GM23338 (cell line): ENCODE measurements around the gene MAP3K21. TPM values are rescaled to one million over a fixed set of nuclear protein-coding genes. Genes with fewer than 3 reads are reported as not detected.

ENCODE experiments used
- ATAC-seq: fragments of 200-7000 bp; cut with Tn5 transposase; 3 replicates; pipeline ENCODE4 v1.9.1; 2020
- DNase-seq: peaks from one replicate; pipeline ENCODE4 v3.0.0-alpha.2; 2015; ENCODE audit warnings: low spot score
- H2AFZ ChIP-seq: fragments of 200-600 bp; sonication (generic); 2 replicates; pipeline ENCODE4 v1.8.0; 2016; ENCODE audit warnings: antibody characterized with exemption, mild to moderate bottlenecking, moderate library complexity
- H3F3A ChIP-seq: fragments of 200-600 bp; sonication (generic); replicated peaks from 2 replicates; pipeline ENCODE4 v1.8.0; 2017; ENCODE audit warnings: antibody characterized with exemption, mixed run types, low read depth
- H3K27ac ChIP-seq: fragments of 200-600 bp; sonication (generic); 2 replicates; pipeline ENCODE4 v1.6.1; 2016; ENCODE audit warnings: low read depth
- H3K27me3 ChIP-seq: fragments of 200-600 bp; sonication (generic); 2 replicates; pipeline ENCODE4 v1.8.0; 2016; ENCODE audit warnings: mild to moderate bottlenecking, mixed run types, moderate library complexity; ENCODE audit not compliant: insufficient read depth
- H3K36me3 ChIP-seq: fragments of 200-600 bp; sonication (generic); 2 replicates; pipeline ENCODE4 v1.8.0; 2016; ENCODE audit warnings: mild to moderate bottlenecking; ENCODE audit not compliant: insufficient read depth
- H3K4me1 ChIP-seq: fragments of 200-600 bp; sonication (generic); 2 replicates; pipeline ENCODE4 v1.8.0; 2016; ENCODE audit warnings: mild to moderate bottlenecking, moderate library complexity; ENCODE audit not compliant: insufficient read depth
- H3K4me2 ChIP-seq: fragments of 200-600 bp; sonication (generic); 2 replicates; pipeline ENCODE4 v1.7.1; 2017; ENCODE audit warnings: mixed run types
- H3K4me3 ChIP-seq: fragments of 200-600 bp; sonication (generic); 2 replicates; pipeline ENCODE4 v1.6.1; 2016; ENCODE audit warnings: mixed run types
- H3K79me2 ChIP-seq: fragments of 200-600 bp; sonication (generic); replicated peaks from 2 replicates; pipeline ENCODE4 v1.8.0; 2017; ENCODE audit warnings: mild to moderate bottlenecking; ENCODE audit not compliant: insufficient read depth
- H3K9me2 ChIP-seq: fragments of 200-600 bp; sonication (generic); 2 replicates; pipeline ENCODE4 v1.8.0; 2017; ENCODE audit not compliant: insufficient read depth
- H4K20me1 ChIP-seq: fragments of 200-600 bp; sonication (generic); replicated peaks from 2 replicates; pipeline ENCODE4 v1.8.0; 2017; ENCODE audit warnings: mild to moderate bottlenecking; ENCODE audit not compliant: insufficient read depth
- H3K27ac Mint-ChIP-seq: 2 replicates; pipeline ENCODE4 v1.8.0; 2020; ENCODE audit warnings: inconsistent platforms, mild to moderate bottlenecking, moderate library complexity, mixed read lengths
- H3K27me3 Mint-ChIP-seq: 3 replicates; pipeline ENCODE4 v1.8.0; 2022; ENCODE audit warnings: low read depth, mild to moderate bottlenecking, moderate library complexity, mixed read lengths, inconsistent platforms; ENCODE audit not compliant: insufficient read depth, poor library complexity
- H3K36me3 Mint-ChIP-seq: 3 replicates; pipeline ENCODE4 v1.8.0; 2021; ENCODE audit warnings: low read depth, mild to moderate bottlenecking, inconsistent platforms, moderate library complexity, mixed read lengths
- H3K4me1 Mint-ChIP-seq: 3 replicates; pipeline ENCODE4 v1.8.0; 2020; ENCODE audit warnings: mild to moderate bottlenecking, inconsistent platforms, mixed read lengths
- H3K4me3 Mint-ChIP-seq: 3 replicates; pipeline ENCODE4 v1.8.0; 2021; ENCODE audit warnings: moderate library complexity, mild to moderate bottlenecking, inconsistent platforms, mixed read lengths
- H3K9me3 Mint-ChIP-seq: 3 replicates; pipeline ENCODE4 v1.8.0; 2020; ENCODE audit warnings: moderate library complexity, mild to moderate bottlenecking, inconsistent platforms, mixed read lengths
- CREB1 ChIP-seq: fragments of 250-450 bp; sonication (Bioruptor Pico); IDR thresholded peaks from 2 replicates; pipeline ENCODE4 v1.5.0; 2020; ENCODE audit warnings: low read depth, mild to moderate bottlenecking, moderate library complexity
- JUNB ChIP-seq: IDR thresholded peaks from one replicate; pipeline ENCODE4 v1.6.1; 2016; ENCODE audit warnings: antibody characterized with exemption; ENCODE audit not compliant: unreplicated experiment
- NANOG ChIP-seq: IDR thresholded peaks from 2 replicates; pipeline ENCODE4 v1.6.1; 2016; ENCODE audit warnings: antibody characterized with exemption, borderline replicate concordance
- ZNF114 ChIP-seq: fragments of 250-450 bp; sonication (Bioruptor Pico); IDR thresholded peaks from 2 replicates; pipeline ENCODE4 v1.5.0; 2020; ENCODE audit warnings: mild to moderate bottlenecking, moderate library complexity
- ZNF331 ChIP-seq: fragments of 250-450 bp; sonication (Bioruptor Pico); IDR thresholded peaks from 2 replicates; pipeline ENCODE4 v1.5.0; 2020; ENCODE audit warnings: low read depth, mild to moderate bottlenecking, moderate library complexity
- polyA plus RNA-seq: library from polyadenylated mRNA; unstranded; fragments of >200 nt; fragmentation: Nextera tagmentation; extraction: Ambion mirVana; gene quantifications from 2 replicates; pipeline ENCODE4 v1.2.1, GENCODE V29; 2016
- total RNA-seq: library from RNA; depleted of rRNA; stranded (reverse); fragments of >200 nt; shearing (Covaris generic); gene quantifications from 2 replicates; pipeline ENCODE4 v1.2.3, GENCODE V29; 2014
- TF ChIP-seq, protein P1 (sequence below): IDR thresholded peaks from 2 replicates; pipeline ENCODE4 v1.6.1; 2016; ENCODE audit warnings: antibody characterized with exemption
- TF ChIP-seq, protein P2 (sequence below): IDR thresholded peaks from one replicate; pipeline ENCODE4 v1.6.1; 2018; ENCODE audit warnings: antibody characterized with exemption; ENCODE audit not compliant: unreplicated experiment
- TF ChIP-seq, protein P3 (sequence below), 2 experiments: fragments of 200-600 bp in 1 of 2; sonication (generic) in 1 of 2; conservative IDR thresholded peaks; 2 replicates each; pipeline versions ENCODE4 v1.5.1 to v1.6.1; 2016 to 2017; ENCODE audit warnings: antibody characterized with exemption in 2 of 2, low read depth in 2 of 2, mild to moderate bottlenecking in 2 of 2, moderate library complexity in 1 of 2
- TF ChIP-seq, protein P4 (sequence below): fragments of 250-450 bp; sonication (Bioruptor Pico); IDR thresholded peaks from 2 replicates; pipeline ENCODE4 v1.5.0; 2020; ENCODE audit warnings: mild to moderate bottlenecking, moderate library complexity

Gene MAP3K21
- total and polyA plus RNA-seq, 2 experiments from 2014 or later, result 11.7 to 40.1 TPM

DNA sequence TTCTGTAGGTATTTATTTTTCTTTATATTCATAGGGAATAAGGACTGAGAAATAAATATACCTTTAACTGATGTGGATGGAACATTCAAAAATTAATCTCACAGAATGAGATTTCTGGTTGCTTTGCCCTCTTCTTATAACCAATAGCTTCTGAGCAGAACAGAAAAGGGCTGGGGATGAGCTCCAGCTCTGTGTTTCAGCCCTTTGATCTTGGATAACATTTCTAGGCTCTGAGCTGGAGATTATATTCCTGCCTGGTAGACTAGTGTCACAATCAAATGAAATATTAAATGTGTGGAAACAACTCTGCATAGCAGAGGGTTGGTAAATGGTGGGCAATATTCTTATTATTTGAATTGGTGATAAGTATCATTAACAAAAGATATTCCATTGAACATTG, 14.6 kb downstream of the MAP3K21 start:
- H3K4me3 ChIP-seq, result no peak overlapping the region
- Mint-ChIP-seq H3K4me3 (no peak overlapping the region), H3K36me3 (peaks cover 19% of the 10 kb centered on the region), H3K27me3 (peaks cover 4% of the 10 kb centered on the region), H3K4me1 (peaks cover 32% of the 10 kb centered on the region), H3K27ac (no peak overlapping the region), H3K9me3 (peaks cover 13% of the 10 kb centered on the region; the same call in 2 of the 3 replicates)
- peaks cover 92% of the 10 kb centered on the region for H3K79me2 ChIP-seq
- H2AFZ ChIP-seq, result no peak overlapping the region
- TF ChIP-seq ZNF331 (CRISPR knock-in tag) (no peak), ZNF114 (CRISPR knock-in tag) (no peak)
- TF ChIP-seq, protein P1, sequence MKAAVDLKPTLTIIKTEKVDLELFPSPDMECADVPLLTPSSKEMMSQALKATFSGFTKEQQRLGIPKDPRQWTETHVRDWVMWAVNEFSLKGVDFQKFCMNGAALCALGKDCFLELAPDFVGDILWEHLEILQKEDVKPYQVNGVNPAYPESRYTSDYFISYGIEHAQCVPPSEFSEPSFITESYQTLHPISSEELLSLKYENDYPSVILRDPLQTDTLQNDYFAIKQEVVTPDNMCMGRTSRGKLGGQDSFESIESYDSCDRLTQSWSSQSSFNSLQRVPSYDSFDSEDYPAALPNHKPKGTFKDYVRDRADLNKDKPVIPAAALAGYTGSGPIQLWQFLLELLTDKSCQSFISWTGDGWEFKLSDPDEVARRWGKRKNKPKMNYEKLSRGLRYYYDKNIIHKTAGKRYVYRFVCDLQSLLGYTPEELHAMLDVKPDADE, result no peak
- TF ChIP-seq, protein P2, sequence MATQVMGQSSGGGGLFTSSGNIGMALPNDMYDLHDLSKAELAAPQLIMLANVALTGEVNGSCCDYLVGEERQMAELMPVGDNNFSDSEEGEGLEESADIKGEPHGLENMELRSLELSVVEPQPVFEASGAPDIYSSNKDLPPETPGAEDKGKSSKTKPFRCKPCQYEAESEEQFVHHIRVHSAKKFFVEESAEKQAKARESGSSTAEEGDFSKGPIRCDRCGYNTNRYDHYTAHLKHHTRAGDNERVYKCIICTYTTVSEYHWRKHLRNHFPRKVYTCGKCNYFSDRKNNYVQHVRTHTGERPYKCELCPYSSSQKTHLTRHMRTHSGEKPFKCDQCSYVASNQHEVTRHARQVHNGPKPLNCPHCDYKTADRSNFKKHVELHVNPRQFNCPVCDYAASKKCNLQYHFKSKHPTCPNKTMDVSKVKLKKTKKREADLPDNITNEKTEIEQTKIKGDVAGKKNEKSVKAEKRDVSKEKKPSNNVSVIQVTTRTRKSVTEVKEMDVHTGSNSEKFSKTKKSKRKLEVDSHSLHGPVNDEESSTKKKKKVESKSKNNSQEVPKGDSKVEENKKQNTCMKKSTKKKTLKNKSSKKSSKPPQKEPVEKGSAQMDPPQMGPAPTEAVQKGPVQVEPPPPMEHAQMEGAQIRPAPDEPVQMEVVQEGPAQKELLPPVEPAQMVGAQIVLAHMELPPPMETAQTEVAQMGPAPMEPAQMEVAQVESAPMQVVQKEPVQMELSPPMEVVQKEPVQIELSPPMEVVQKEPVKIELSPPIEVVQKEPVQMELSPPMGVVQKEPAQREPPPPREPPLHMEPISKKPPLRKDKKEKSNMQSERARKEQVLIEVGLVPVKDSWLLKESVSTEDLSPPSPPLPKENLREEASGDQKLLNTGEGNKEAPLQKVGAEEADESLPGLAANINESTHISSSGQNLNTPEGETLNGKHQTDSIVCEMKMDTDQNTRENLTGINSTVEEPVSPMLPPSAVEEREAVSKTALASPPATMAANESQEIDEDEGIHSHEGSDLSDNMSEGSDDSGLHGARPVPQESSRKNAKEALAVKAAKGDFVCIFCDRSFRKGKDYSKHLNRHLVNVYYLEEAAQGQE, result no peak
- 0 out of 2 replicates have a peak, but pooled peaks cover 5% of the 10 kb centered on the region for H4K20me1 ChIP-seq
- H3K27ac ChIP-seq, result no peak overlapping the region
- no peak overlapping the region for H3K4me2 ChIP-seq
- H3K4me1 ChIP-seq, result peaks cover 35% of the 10 kb centered on the region; the same call in 1 of the 2 replicates
- ATAC-seq (no peak), DNase-seq (no peak)
- peaks cover under 1% of the 10 kb centered on the region; the same call in 1 of the 2 replicates for H3K36me3 ChIP-seq
- H3F3A ChIP-seq, result no peaks in the 10 kb centered on the region
- no peaks in the 10 kb centered on the region for H3K9me2 ChIP-seq
- H3K27me3 ChIP-seq, result no peaks in the 10 kb centered on the region

DNA sequence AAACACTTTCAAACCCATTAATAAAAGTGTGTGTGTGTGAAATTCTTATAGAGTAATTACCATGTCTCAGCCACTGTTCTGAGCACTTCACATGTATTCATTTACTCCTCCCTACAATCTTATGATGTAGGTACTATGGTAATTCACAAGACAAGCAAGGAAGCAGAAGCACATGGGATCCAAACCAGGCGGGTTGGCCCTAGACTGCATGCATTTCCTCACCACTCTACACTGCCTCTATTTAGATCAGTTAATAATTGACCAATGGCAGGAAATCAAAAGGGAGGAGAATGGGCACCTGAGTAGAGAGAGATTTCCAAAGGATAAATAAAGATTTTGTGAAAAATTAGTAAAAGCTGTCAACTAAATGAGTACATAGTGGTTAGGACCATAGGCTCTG, 15.7 kb downstream of the MAP3K21 start:
- H3K4me1 ChIP-seq, result peaks cover 26% of the 10 kb centered on the region; the same call in 1 of the 2 replicates
- no peak overlapping the region for H2AFZ ChIP-seq
- H3K27me3 Mint-ChIP-seq, result peaks cover 4% of the 10 kb centered on the region
- H3K36me3 Mint-ChIP-seq, result peaks cover 26% of the 10 kb centered on the region
- no peak overlapping the region for H3K4me3 ChIP-seq
- no peak overlapping the region for H3K4me3 Mint-ChIP-seq
- no peak for DNase-seq
- ATAC-seq, result no peak
- peaks cover 6% of the 10 kb centered on the region; the same call in 1 of the 2 replicates for H3K36me3 ChIP-seq
- H3K27ac Mint-ChIP-seq, result no peak overlapping the region
- no peaks in the 10 kb centered on the region for H3K9me2 ChIP-seq
- H3K9me3 Mint-ChIP-seq, result peaks cover 13% of the 10 kb centered on the region; the same call in 2 of the 3 replicates
- H3K27me3 ChIP-seq, result no peaks in the 10 kb centered on the region
- no peak overlapping the region for H3K27ac ChIP-seq
- H3K4me2 ChIP-seq, result no peak overlapping the region
- peaks cover 88% of the 10 kb centered on the region for H3K79me2 ChIP-seq
- H3K4me1 Mint-ChIP-seq, result peaks cover 23% of the 10 kb centered on the region
- H4K20me1 ChIP-seq, result no peaks in the 10 kb centered on the region
- no peaks in the 10 kb centered on the region for H3F3A ChIP-seq
- TF ChIP-seq, protein P3, sequence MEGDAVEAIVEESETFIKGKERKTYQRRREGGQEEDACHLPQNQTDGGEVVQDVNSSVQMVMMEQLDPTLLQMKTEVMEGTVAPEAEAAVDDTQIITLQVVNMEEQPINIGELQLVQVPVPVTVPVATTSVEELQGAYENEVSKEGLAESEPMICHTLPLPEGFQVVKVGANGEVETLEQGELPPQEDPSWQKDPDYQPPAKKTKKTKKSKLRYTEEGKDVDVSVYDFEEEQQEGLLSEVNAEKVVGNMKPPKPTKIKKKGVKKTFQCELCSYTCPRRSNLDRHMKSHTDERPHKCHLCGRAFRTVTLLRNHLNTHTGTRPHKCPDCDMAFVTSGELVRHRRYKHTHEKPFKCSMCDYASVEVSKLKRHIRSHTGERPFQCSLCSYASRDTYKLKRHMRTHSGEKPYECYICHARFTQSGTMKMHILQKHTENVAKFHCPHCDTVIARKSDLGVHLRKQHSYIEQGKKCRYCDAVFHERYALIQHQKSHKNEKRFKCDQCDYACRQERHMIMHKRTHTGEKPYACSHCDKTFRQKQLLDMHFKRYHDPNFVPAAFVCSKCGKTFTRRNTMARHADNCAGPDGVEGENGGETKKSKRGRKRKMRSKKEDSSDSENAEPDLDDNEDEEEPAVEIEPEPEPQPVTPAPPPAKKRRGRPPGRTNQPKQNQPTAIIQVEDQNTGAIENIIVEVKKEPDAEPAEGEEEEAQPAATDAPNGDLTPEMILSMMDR (conservative IDR thresholded peaks at IDR 0.05; ENCODE audit: low read depth in 2 of 2), result no peak
- TF ChIP-seq ZNF114 (CRISPR knock-in tag) (no peak), NANOG (no peak), CREB1 (CRISPR knock-in tag) (no peak), ZNF331 (CRISPR knock-in tag) (no peak), JUNB (no peak)
- TF ChIP-seq, protein P4, sequence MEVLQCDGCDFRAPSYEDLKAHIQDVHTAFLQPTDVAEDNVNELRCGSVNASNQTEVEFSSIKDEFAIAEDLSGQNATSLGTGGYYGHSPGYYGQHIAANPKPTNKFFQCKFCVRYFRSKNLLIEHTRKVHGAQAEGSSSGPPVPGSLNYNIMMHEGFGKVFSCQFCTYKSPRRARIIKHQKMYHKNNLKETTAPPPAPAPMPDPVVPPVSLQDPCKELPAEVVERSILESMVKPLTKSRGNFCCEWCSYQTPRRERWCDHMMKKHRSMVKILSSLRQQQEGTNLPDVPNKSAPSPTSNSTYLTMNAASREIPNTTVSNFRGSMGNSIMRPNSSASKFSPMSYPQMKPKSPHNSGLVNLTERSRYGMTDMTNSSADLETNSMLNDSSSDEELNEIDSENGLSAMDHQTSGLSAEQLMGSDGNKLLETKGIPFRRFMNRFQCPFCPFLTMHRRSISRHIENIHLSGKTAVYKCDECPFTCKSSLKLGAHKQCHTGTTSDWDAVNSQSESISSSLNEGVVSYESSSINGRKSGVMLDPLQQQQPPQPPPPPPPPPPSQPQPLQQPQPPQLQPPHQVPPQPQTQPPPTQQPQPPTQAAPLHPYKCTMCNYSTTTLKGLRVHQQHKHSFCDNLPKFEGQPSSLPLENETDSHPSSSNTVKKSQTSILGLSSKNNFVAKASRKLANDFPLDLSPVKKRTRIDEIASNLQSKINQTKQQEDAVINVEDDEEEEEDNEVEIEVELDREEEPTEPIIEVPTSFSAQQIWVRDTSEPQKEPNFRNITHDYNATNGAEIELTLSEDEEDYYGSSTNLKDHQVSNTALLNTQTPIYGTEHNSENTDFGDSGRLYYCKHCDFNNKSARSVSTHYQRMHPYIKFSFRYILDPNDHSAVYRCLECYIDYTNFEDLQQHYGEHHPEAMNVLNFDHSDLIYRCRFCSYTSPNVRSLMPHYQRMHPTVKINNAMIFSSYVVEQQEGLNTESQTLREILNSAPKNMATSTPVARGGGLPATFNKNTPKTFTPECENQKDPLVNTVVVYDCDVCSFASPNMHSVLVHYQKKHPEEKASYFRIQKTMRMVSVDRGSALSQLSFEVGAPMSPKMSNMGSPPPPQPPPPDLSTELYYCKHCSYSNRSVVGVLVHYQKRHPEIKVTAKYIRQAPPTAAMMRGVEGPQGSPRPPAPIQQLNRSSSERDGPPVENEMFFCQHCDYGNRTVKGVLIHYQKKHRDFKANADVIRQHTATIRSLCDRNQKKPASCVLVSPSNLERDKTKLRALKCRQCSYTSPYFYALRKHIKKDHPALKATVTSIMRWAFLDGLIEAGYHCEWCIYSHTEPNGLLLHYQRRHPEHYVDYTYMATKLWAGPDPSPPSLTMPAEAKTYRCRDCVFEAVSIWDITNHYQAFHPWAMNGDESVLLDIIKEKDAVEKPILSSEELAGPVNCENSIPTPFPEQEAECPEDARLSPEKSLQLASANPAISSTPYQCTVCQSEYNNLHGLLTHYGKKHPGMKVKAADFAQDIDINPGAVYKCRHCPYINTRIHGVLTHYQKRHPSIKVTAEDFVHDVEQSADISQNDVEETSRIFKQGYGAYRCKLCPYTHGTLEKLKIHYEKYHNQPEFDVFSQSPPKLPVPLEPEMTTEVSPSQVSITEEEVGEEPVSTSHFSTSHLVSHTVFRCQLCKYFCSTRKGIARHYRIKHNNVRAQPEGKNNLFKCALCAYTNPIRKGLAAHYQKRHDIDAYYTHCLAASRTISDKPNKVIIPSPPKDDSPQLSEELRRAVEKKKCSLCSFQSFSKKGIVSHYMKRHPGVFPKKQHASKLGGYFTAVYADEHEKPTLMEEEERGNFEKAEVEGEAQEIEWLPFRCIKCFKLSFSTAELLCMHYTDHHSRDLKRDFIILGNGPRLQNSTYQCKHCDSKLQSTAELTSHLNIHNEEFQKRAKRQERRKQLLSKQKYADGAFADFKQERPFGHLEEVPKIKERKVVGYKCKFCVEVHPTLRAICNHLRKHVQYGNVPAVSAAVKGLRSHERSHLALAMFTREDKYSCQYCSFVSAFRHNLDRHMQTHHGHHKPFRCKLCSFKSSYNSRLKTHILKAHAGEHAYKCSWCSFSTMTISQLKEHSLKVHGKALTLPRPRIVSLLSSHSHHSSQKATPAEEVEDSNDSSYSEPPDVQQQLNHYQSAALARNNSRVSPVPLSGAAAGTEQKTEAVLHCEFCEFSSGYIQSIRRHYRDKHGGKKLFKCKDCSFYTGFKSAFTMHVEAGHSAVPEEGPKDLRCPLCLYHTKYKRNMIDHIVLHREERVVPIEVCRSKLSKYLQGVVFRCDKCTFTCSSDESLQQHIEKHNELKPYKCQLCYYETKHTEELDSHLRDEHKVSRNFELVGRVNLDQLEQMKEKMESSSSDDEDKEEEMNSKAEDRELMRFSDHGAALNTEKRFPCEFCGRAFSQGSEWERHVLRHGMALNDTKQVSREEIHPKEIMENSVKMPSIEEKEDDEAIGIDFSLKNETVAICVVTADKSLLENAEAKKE (CRISPR knock-in tag), result no peak
